ENCODE data around the gene ANO3.

ANO3 gene

GRCh38 chr11:26649884-26650283 lies 318.0 kb downstream of the ANO3 start:
- peak; percentile 87 for DNase-seq (ENCODE audit: low read depth)
- H3K4me3 ChIP-seq (ENCODE audit: low read depth, low read length), result no peak overlapping the region
- peak; percentile 80 for TF ChIP-seq CTCF (conservative IDR thresholded peaks at IDR 0.05; ENCODE audit: low read depth, low read length)

- no peak overlapping the region for H3K4me3 ChIP-seq (ENCODE audit: low read depth, low read length)
- DNase-seq (ENCODE audit: low read depth), result no peak
- TF ChIP-seq CTCF (conservative IDR thresholded peaks at IDR 0.05; ENCODE audit: low read depth, low read length), result no peak
These were observed 320.0 kb downstream of the ANO3 start for GRCh38 chr11:26651916-26652315.

GRCh38 chr11:26655287-26655686 lies 323.4 kb downstream of the ANO3 start:
- TF ChIP-seq CTCF (conservative IDR thresholded peaks at IDR 0.05; ENCODE audit: low read depth, low read length), result no peak
- no peak overlapping the region for H3K4me3 ChIP-seq (ENCODE audit: low read depth, low read length)
- DNase-seq (ENCODE audit: low read depth), result no peak

- no peak for DNase-seq (ENCODE audit: low read depth)
- TF ChIP-seq CTCF (conservative IDR thresholded peaks at IDR 0.05; ENCODE audit: low read depth, low read length), result no peak
- H3K4me3 ChIP-seq (ENCODE audit: low read depth, low read length), result no peak overlapping the region
These were observed 331.0 kb downstream of the ANO3 start for GRCh38 chr11:26662916-26663315.

GRCh38 chr11:26665036-26665435 lies 333.1 kb downstream of the ANO3 start:
- no peak for DNase-seq (ENCODE audit: low read depth)
- no peak overlapping the region for H3K4me3 ChIP-seq (ENCODE audit: low read depth, low read length)
- TF ChIP-seq CTCF (conservative IDR thresholded peaks at IDR 0.05; ENCODE audit: low read depth, low read length), result no peak

GRCh38 chr11:26665946-26666345 lies 334.0 kb downstream of the ANO3 start:
- H3K4me3 ChIP-seq (ENCODE audit: low read depth, low read length), result no peak overlapping the region
- TF ChIP-seq CTCF (conservative IDR thresholded peaks at IDR 0.05; ENCODE audit: low read depth, low read length), result no peak
- DNase-seq (ENCODE audit: low read depth), result no peak

- no peak for TF ChIP-seq CTCF (conservative IDR thresholded peaks at IDR 0.05; ENCODE audit: low read depth, low read length)
- H3K4me3 ChIP-seq (ENCODE audit: low read depth, low read length), result no peak overlapping the region
- DNase-seq (ENCODE audit: low read depth), result no peak
These were observed 343.5 kb downstream of the ANO3 start for GRCh38 chr11:26675233-26675928.

Data from choroid plexus epithelial cell (primary cell).